ENCODE data around the gene SHOX.

The SHOX gene

GRCh38 chrX:633043-633984, 2.7 kb downstream of the SHOX start:
- Histone ChIP-seq H3K36me3 (replicated peaks; ENCODE audit: low read depth, low read length) (no peaks in the 10 kb centered on the region), H3K27ac (ENCODE audit: low read length) (no peak overlapping the region), H4K20me1 (ENCODE audit: insufficient read depth, low read length) (no peaks in the 10 kb centered on the region), H3K27me3 (ENCODE audit: low read depth, low read length) (no peaks in the 10 kb centered on the region), H3K4me1 (ENCODE audit: low read length) (no peaks in the 10 kb centered on the region), H3K9ac (ENCODE audit: low read length) (no peak overlapping the region), H3K9me3 (ENCODE audit: insufficient read depth, low read length) (no peaks in the 10 kb centered on the region), H3K4me2 (ENCODE audit: low read length) (no peak overlapping the region), H3K4me3 (ENCODE audit: low read length) (no peak overlapping the region), H3K79me2 (ENCODE audit: low read length) (no peaks in the 10 kb centered on the region), H2AFZ (ENCODE audit: low read depth, low read length) (no peak overlapping the region)
- no peak for TF ChIP-seq EZH2phosphoT487 (IDR thresholded peaks at IDR 0.05; ENCODE audit: low read depth)

- Histone ChIP-seq H2AFZ (ENCODE audit: low read depth, low read length) (no peak overlapping the region), H3K9ac (ENCODE audit: low read length) (no peak overlapping the region), H3K4me3 (ENCODE audit: low read length) (no peak overlapping the region), H3K36me3 (replicated peaks; ENCODE audit: low read depth, low read length) (no peaks in the 10 kb centered on the region), H3K79me2 (ENCODE audit: low read length) (no peaks in the 10 kb centered on the region), H3K27me3 (ENCODE audit: low read depth, low read length) (no peaks in the 10 kb centered on the region), H3K9me3 (ENCODE audit: insufficient read depth, low read length) (no peaks in the 10 kb centered on the region), H3K27ac (ENCODE audit: low read length) (no peak overlapping the region), H4K20me1 (ENCODE audit: insufficient read depth, low read length) (no peaks in the 10 kb centered on the region), H3K4me1 (ENCODE audit: low read length) (no peaks in the 10 kb centered on the region), H3K4me2 (ENCODE audit: low read length) (no peak overlapping the region)
- TF ChIP-seq CTCF (IDR thresholded peaks at IDR 0.05; ENCODE audit: low read depth, low read length) (no peak), EZH2phosphoT487 (IDR thresholded peaks at IDR 0.05; ENCODE audit: low read depth) (no peak)
These were observed 3.7 kb downstream of the SHOX start for GRCh38 chrX:633985-634958.

GRCh38 chrX:635428-636090, 5.0 kb downstream of the SHOX start:
- H2AFZ ChIP-seq (ENCODE audit: low read depth, low read length): no peak overlapping the region
- no peaks in the 10 kb centered on the region for H3K27me3 ChIP-seq (ENCODE audit: low read depth, low read length)
- H3K4me3 ChIP-seq (ENCODE audit: low read length): no peak overlapping the region
- H3K9ac ChIP-seq (ENCODE audit: low read length): no peak overlapping the region
- TF ChIP-seq EZH2phosphoT487 (IDR thresholded peaks at IDR 0.05; ENCODE audit: low read depth) (no peak), CTCF (IDR thresholded peaks at IDR 0.05; ENCODE audit: low read depth, low read length) (no peak)
- no peaks in the 10 kb centered on the region for H3K36me3 ChIP-seq (replicated peaks; ENCODE audit: low read depth, low read length)
- H4K20me1 ChIP-seq (ENCODE audit: insufficient read depth, low read length): no peaks in the 10 kb centered on the region
- H3K27ac ChIP-seq (ENCODE audit: low read length): no peak overlapping the region
- H3K4me1 ChIP-seq (ENCODE audit: low read length): no peaks in the 10 kb centered on the region
- no peaks in the 10 kb centered on the region for H3K79me2 ChIP-seq (ENCODE audit: low read length)
- no peaks in the 10 kb centered on the region for H3K9me3 ChIP-seq (ENCODE audit: insufficient read depth, low read length)
- H3K4me2 ChIP-seq (ENCODE audit: low read length): no peak overlapping the region

- H3K9me3 ChIP-seq (ENCODE audit: insufficient read depth, low read length): no peaks in the 10 kb centered on the region
- H3K4me3 ChIP-seq (ENCODE audit: low read length): no peak overlapping the region
- no peak for TF ChIP-seq EZH2phosphoT487 (IDR thresholded peaks at IDR 0.05; ENCODE audit: low read depth)
- TF ChIP-seq CTCF (IDR thresholded peaks at IDR 0.05; ENCODE audit: low read depth, low read length): no peak
These were observed 6.5 kb downstream of the SHOX start for GRCh38 chrX:636981-637659.

More at GRCh38 chrX:636981-637659, 6.5 kb downstream of the SHOX start:
- no peaks in the 10 kb centered on the region for H3K79me2 ChIP-seq (ENCODE audit: low read length)
- H3K36me3 ChIP-seq (replicated peaks; ENCODE audit: low read depth, low read length): no peaks in the 10 kb centered on the region
- H2AFZ ChIP-seq (ENCODE audit: low read depth, low read length): no peak overlapping the region
- no peak overlapping the region for H3K27ac ChIP-seq (ENCODE audit: low read length)
- no peaks in the 10 kb centered on the region for H3K27me3 ChIP-seq (ENCODE audit: low read depth, low read length)
- H3K4me1 ChIP-seq (ENCODE audit: low read length): no peaks in the 10 kb centered on the region
- H3K9ac ChIP-seq (ENCODE audit: low read length): no peak overlapping the region
- H3K4me2 ChIP-seq (ENCODE audit: low read length): no peak overlapping the region
- no peaks in the 10 kb centered on the region for H4K20me1 ChIP-seq (ENCODE audit: insufficient read depth, low read length)

All from OCI-LY3 (cell line).